HG03571 (cell line): Measurements from ENCODE around the gene FNDC8.
"Not testable (repeated sequence)": the region's sequence is repeated elsewhere in the genome, so short reads cannot be mapped to it uniquely, and the experiment has no call there.

Experiments
- ATAC-seq: cut with Tn5 transposase; IDR thresholded peaks from one replicate; pipeline ENCODE4 v1.9.1; 2021; ENCODE audit not compliant: unreplicated experiment

FNDC8 gene

GRCh38 chr17:35094902-35095301 is 26.5 kb upstream of the FNDC8 start:
- no peak for ATAC-seq

DNA sequence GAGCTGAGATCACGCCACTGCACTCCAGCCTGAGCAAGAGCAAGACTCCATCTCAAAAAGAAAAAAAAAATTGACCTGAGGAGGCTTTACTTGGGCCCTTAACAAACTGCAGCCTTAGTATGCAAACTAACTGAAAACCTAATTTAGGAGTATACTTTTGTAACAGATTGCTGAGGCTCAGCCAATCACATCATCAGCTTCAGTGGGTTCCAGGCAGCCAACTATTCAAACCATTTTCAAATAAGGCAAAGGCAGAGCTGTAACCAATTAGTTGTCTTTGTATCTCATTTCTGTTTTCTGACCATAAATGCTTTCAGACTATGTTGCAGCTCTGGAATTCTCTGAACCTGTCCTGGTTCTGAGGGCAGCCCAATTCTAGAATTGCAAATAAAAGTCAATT is 25.7 kb upstream of the FNDC8 start:
- no peak for ATAC-seq

- ATAC-seq, result no peak
Measured at GRCh38 chr17:35097776-35098175, 23.6 kb upstream of the FNDC8 start.

- no peak for ATAC-seq
Measured at GRCh38 chr17:35099908-35100307, 21.5 kb upstream of the FNDC8 start.

GRCh38 chr17:35101036-35101435 is 20.4 kb upstream of the FNDC8 start:
- no peak for ATAC-seq

- no peak for ATAC-seq
Measured at GRCh38 chr17:35101725-35102124, 19.7 kb upstream of the FNDC8 start.

GRCh38 chr17:35103271-35103670 is 18.1 kb upstream of the FNDC8 start:
- ATAC-seq, result no peak

- no peak for ATAC-seq
Measured at GRCh38 chr17:35104844-35105450, 16.5 kb upstream of the FNDC8 start.

GRCh38 chr17:35110791-35111190 is 10.6 kb upstream of the FNDC8 start:
- ATAC-seq, result not testable (repeated sequence)

DNA sequence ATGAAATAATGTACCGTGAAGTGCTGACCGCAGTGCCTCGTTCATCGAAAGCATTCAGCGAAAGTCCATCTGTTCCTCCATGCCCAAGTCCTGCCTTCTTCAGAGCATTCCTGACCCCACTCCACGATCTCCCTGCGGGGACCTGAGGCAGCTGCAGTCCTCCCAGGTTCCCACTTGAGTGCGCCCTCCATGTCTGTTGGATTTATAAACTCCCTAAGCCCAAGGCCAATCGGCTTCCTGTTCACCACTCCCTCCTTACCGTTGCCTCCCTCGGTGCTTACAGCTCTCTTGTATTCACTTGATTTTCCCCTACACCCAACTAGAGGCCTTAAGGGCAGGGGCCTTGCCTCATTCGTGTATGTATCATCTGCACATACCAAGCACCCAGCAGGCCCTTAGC is 4.6 kb upstream of the FNDC8 start:
- no peak for ATAC-seq

DNA sequence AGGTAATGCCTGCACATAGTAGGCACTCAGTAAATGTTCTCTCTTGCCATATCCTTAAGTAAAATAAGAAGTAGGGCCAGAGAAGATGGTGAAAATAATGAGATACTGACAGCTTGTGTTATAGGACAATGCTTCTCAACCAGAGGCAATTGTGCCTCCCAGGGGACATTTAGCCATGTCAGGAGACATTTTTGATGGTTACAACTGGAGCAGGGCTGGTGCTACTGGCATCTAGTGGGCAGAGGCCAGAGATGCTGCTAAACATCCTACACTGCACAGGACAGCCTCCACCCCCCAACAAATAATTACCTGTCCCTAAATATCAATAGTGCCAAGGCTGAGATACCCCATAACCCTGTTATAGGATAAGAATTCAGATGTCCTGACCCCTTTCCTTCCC is 3.4 kb upstream of the FNDC8 start:
- ATAC-seq, result no peak

GRCh38 chr17:35119370-35120165 is 1.8 kb upstream of the FNDC8 start, which contains the start of gene RAD51D:
Gene RAD51D, minus strand, starts transcription at chr17:35119860. Its CDS starts 247 bp downstream, at chr17:35119613.
- ATAC-seq, result peak; percentile 82

- no peak for ATAC-seq
Measured at GRCh38 chr17:35127751-35128514, 6.5 kb downstream of the FNDC8 start.

GRCh38 chr17:35129154-35129972 is 7.9 kb downstream of the FNDC8 start:
- ATAC-seq, result no peak

DNA sequence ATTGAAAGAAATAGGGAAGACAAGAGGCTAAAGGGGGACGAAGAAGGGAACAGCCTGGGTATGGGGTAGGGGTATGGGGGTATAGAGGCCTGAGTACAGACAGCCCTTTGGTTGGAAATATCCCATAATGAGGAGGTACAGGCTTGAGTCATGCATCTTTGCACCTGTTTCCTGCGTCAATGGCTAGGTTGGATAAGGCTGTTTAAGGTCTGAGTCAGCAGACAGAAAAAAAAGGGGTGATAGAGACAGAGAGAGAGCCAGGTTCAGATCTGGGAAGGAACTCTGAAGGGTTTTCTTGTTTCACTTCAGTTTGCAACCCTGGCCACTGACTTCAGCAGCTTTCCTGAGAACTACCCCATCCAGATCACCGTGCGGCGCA is 8.5 kb downstream of the FNDC8 start:
- no peak for ATAC-seq

DNA sequence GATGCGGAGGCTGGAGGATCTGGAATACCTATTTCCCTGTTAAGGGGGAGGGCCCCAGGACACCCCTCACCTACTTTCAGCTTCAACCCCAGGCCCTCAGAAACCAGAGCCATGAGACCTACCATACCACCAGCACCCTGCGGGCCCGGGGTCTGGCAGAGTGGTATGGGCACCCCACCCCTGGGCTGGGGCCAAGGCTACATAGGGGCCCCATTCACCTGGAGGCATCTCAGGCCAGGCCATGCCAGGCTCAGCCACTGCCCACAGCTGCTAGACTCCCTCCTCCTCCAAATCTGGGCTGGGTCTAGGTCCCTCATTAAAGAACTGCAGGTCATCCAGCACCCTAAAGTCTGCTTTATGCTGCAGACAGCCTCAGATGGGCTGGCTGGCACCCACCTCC is 9.0 kb downstream of the FNDC8 start:
- ATAC-seq, result no peak

GRCh38 chr17:35132099-35132498 is 10.7 kb downstream of the FNDC8 start:
- no peak for ATAC-seq

GRCh38 chr17:35132816-35133550 is 11.6 kb downstream of the FNDC8 start:
- no peak for ATAC-seq

DNA sequence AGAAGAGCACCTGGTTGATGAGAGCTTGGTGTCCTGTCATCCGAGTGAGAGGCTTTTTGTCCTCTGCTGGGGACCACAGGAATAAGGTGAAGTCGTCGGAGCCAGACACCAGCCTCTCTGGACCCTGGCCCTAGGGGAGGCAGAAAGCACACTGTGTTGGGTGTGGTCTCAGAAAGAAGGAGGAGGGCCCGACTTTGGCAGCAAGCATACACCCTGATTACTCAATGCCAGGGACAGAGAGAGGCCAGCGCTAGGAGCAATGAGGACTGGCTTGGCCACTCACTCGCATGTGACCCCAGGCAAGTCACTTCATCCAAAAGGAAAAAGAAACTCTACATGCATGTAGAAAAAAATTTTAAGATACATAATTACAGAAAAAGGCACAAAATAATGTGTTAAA is 13.9 kb downstream of the FNDC8 start:
- no peak for ATAC-seq

DNA sequence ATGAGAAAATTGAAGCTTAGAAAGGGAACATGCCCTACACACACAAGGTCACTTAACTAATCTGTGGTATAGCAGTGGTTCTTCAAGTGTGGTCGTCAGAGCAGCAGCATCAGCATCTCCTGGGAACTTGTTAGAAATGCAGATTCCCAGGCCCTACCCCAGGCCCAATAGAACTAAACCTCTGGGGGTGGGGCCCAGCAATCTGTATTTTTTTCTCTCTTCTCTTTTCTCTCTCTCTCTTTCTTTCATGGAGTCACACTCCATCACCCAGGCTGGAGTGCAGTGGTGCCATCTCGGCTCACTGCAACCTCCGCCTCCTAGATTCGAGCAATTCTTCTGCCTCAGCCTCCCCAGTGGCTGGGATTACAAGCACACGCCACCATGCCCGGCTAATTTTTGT is 16.8 kb downstream of the FNDC8 start:
- ATAC-seq, result no peak
